GM18511 (cell line): ENCODE measurements around the gene OGFOD3.

Experiments used
- ATAC-seq: cut with Tn5 transposase; IDR thresholded peaks from one replicate; pipeline ENCODE4 v1.9.1; 2021; ENCODE audit warnings: mild to moderate bottlenecking, moderate library complexity; ENCODE audit not compliant: unreplicated experiment

Gene OGFOD3

DNA sequence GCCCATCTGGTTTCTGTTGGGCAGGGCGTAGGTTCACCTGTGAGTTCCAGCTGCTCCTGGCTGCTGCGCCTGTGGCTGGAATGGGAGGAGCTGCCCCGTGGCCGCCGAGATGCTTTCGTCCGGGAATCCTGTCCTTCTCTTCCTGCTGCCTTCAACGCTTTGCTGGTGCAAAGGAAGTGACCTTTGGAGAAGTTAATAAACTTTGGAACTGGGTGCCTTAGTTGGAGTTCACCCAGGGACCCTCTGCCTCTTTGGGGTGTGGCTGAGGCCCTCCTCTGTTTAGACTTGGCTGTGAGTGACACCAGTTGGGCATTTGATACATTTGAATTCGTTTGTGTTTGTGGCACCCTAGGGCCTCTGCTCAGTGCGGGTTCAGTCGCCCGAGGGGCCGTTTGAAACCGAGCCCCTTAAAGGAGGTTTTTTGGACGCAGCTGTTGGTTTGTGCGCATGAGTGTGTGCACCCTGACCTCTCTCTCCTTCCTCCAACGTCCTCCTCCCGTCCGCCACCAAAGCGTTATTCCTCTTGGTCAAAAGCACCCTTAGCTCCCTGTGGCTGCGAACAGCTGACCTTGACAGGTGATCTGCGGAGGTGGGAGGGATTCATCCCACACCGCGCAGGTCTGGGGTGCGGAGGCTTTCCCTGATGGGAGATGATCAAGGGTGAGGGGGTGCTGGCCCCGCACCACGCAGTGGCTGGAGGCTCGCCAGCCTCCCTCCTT lies 75.9 kb downstream of the OGFOD3 start:
- no peak for ATAC-seq

DNA sequence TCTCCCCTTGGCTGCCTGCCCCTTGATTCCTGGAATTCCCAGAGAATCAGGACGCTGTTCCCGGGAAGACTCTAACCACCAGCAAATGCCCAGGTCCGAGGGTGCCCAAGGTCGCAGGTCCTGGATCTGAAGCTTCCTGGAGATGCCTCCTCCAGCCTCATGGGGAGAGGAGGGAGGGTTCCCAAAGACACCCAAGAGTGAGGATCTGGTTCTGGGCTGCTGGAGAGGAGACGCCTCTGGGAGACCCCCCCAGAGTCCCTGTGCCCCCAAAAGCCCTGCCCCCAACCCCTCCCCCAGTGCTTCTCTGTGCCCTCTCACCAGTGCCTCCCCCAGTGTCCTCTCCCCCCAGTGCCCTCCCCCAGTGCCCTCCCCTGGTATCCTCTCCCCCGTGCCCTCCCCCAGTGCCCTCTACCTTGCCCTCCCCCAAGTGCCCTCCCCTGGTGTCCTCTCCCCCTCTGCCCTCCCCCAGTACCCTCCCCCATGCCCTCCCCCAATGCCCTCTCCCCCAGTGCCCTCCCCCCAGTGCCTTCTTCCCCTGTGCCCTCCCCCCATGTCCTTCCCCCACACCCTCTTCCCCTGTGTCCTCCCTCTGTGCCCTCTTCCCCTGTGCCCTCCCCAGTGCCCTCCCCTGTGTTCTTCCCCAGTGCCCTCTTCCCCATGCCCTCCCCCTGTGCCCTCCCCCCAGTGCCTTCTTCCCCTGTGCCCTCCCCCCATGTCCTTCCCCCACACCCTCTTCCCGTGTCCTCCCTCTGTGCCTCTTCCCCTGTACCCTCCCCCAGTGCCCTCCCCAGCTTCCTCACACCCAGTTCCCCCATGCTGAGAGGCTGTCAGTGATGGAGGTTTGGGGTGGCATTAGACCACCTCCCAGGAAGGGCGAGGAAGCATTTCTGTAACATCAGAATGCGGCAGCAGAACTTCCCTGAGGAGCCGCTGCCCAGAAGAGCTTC lies 78.5 kb downstream of the OGFOD3 start:
- ATAC-seq: no peak
